ENCODE data around the gene C1orf210.

DNA sequence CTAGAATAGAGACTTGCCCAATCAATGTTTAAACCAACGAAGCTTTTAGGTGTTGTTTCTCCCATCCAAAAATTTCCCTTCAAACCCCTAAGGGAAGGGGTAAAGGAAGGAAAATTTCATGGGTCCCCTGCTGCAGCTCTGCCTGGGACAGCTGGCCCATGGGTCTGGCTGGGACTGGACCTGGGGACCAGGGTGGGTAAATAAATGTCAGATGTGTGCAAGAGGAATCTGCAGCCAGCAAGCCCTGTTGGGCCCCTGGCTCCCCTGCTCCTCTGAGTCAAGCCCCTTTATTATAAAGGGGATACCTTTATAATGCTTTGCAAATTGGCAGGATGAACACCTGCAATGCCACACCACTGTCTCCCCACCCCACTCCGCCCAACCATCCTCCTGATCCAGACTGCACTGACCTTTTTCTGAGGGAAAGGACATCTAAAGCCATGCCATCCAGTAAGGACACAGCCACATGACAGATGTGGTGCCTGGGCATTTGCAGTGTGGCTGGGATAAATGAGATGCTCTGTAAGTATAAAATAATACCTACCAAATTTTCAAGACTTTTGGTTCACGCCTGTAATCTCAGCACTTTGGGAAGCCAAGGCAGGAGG is 17.5 kb downstream of the C1orf210 start:
- no peak for TF ChIP-seq FOXK1 (CRISPR knock-in tag; IDR thresholded peaks at IDR 0.05; ENCODE audit: borderline replicate concordance, low read depth)
- no peak for TF ChIP-seq ZNF629 (CRISPR knock-in tag; conservative IDR thresholded peaks at IDR 0.05)
- no peak for TF ChIP-seq NFIC (IDR thresholded peaks at IDR 0.05; ENCODE audit: low read length)
- no peak for TF ChIP-seq KLF6 (CRISPR knock-in tag; IDR thresholded peaks at IDR 0.05)
- no peak for TF ChIP-seq ZMYM2 (CRISPR knock-in tag; IDR thresholded peaks at IDR 0.05)
- TF ChIP-seq E2F5 (CRISPR knock-in tag; conservative IDR thresholded peaks at IDR 0.05): no peak
- TF ChIP-seq TP53 (CRISPR knock-in tag; conservative IDR thresholded peaks at IDR 0.05): no peak
- TF ChIP-seq MIER3 (CRISPR knock-in tag; IDR thresholded peaks at IDR 0.05; ENCODE audit: borderline replicate concordance): no peak
- no peak for TF ChIP-seq CTCF (CRISPR knock-in tag; IDR thresholded peaks at IDR 0.05)
